Raji (cell line): ENCODE measurements around the gene SDHA.

Experiments
- POLR2A ChIP-seq: IDR thresholded peaks from 2 replicates; pipeline ENCODE4 v1.6.1; 2011; ENCODE audit warnings: low read depth, low read length, control low read depth; ENCODE audit not compliant: insufficient read depth

SDHA gene

GRCh38 chr5:230711-231110 is 12.6 kb downstream of the SDHA start:
- no peak for TF ChIP-seq POLR2A

DNA sequence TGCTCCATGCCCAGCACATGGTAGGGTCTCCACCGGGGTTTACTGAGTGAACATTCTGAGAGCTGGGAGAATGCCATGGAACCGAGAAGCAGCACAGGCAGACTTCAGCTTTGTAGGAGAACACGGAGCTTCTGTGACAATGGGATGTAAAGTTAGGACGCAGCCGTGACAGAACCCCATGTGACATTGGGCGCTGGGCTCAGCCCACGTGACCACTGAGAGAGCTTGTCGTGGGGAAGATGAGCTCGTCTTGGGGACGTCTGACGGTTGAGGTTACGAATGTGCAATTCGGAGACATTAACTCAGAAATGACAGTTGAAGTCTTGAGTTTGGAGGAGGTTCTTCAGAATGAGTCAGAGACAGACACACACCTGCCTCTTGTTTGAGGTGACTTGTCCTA is 13.5 kb downstream of the SDHA start:
- TF ChIP-seq POLR2A: no peak

DNA sequence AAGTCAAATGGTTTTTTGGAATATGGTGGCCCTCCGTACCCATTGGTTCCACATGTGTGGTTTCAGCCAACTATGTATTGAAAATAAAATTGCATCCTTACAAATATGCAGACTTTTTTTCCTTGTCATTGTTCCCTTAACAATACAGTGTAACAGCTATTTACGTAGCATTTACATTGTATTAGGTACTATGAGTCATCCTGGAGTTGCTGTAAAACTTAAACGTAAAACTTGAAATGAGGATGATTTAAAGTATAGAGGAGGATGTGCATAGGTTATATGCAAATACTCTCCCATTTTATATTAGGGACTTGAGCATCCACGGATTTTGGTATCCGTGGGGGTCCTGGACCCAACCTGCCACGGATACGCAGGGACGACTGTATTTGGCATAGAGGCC is 16.3 kb downstream of the SDHA start:
- no peak for TF ChIP-seq POLR2A

DNA sequence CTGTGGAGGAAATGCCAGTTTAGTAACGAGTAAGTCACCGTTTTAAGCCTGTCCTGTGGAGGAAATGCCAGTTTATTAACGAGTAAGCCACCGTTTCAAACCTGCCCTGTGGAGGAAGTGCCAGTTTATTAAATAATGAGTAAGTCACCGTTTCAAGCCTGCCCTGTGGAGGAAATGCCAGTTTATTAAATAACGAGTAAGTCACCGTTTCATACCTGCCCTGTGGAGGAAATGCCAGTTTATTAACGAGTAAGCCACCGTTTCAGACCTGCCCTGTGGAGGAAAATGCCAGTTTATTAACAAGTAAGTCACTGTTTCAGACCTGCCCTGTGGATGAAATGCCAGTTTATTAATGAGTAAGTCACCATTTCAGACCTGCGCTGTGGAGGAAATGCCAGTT is 34.4 kb downstream of the SDHA start:
- TF ChIP-seq POLR2A: no peak

- TF ChIP-seq POLR2A: no peak
These were observed 39.0 kb downstream of the SDHA start for GRCh38 chr5:257148-257547.

DNA sequence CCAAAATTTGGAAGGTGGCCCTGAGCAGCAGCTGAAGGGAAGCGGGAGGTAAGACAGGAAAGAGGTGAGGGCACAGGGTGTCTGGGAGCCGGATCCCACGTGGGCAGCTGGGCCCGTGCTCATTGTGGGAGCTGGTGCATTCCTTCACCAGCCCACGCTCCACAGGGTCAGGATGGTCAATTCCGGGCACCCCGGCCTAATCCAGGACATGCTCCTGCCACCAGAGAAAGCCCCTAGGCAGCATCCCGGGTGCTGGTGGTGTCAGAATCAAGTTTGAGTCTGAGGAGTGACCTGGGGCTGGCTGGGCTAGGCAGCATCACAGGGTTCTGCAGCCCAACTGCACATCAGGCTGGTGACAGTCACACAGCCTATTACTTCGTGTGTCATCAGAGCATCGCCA is 46.2 kb downstream of the SDHA start:
- TF ChIP-seq POLR2A: no peak

DNA sequence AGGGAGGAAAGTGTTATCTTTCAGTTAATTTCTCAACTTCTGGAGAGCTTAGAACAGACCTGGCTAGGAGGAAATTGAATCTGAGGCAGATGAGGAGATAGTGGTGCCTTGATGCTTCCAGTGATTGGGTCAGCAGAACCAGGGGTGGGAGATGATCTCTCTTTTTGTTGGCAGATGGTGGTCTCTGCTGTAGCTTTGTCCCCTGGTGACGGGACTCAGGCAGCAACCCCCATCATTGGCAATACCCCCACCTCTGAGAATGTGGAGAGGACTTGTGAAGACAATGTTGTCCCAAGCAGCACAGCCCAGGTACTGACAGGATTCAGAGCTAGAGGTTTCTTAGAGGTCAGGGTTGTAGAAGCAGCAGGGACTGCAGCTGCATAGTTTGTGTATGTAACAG is 49.6 kb downstream of the SDHA start:
- TF ChIP-seq POLR2A: no peak

DNA sequence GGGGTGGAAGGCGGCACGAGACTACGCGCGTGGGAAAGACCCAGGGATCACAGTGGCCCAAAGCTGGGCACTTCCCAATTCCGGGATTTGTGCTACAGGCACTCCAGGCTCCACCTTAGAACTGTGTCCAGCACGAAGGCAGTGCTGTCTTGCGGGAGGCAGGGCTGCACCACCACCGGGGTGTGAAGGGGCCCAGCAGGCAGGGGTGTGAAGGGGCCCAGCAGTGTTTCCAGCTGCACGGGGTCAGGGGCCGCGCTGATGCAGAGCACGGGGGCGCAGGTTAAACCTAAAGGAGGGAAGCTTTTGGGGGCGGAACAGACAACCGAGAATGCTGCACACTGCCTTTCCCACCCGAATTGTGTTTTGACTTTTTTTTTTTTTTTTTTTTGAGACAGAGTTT is 52.2 kb downstream of the SDHA start:
- TF ChIP-seq POLR2A: no peak

GRCh38 chr5:278646-279045 is 60.5 kb downstream of the SDHA start:
- TF ChIP-seq POLR2A: no peak

- TF ChIP-seq POLR2A: no peak
These were observed 68.0 kb downstream of the SDHA start for GRCh38 chr5:285991-286557.

DNA sequence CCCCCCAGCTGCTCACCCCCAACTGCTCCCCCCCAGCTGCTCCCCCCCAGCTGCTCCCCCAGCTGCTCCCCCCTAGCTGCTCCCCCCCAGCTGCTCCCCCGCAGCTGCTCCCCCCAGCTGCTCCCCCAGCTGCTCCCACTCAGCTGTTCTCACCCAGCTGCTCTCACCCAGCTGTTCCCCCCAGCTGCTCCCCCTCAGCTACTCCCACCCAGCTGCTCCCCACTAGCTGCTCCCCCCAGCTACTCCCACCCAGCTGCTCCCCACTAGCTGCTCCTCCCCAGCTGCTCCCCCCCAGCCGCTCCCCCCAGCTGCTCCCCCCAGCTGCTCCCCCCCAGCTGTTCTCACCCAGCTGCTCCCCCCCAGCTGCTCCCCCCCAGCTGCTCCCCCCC is 80.6 kb downstream of the SDHA start:
- no peak for TF ChIP-seq POLR2A

DNA sequence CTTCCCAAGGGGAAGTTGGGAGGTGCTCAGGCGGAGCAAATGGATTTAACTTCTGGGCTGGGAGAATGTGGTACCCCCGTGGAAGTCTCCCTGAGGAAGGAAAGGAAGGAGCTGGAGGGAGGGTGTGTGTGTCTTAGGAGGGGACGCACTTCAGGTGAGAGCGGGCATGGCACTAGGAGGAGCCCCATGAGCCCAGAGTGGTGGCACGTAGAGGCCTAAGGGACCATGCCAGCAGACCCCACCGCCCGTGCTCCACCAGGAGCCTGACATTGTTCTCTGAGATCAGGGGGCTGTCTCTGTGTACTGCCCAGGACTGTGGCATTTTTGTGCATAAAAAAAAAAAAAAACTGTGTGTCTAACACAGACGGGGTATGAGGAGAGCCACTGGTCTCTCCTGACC is 84.8 kb downstream of the SDHA start:
- TF ChIP-seq POLR2A: no peak

GRCh38 chr5:305050-305449 is 86.9 kb downstream of the SDHA start:
- no peak for TF ChIP-seq POLR2A

- no peak for TF ChIP-seq POLR2A
These were observed 87.3 kb downstream of the SDHA start for GRCh38 chr5:305459-305858.

- TF ChIP-seq POLR2A: no peak
These were observed 88.1 kb downstream of the SDHA start for GRCh38 chr5:306011-306805.
